Activated T-cell treated with anti-CD3 and anti-CD28 coated beads for 1 hour (primary cell): Measurements from ENCODE around the gene EXOSC7.
"Not testable (repeated sequence)": the region's sequence is repeated elsewhere in the genome, so short reads cannot be mapped to it uniquely, and the experiment has no call there.

ENCODE experiments used
- DNase-seq: peaks from one replicate; pipeline ENCODE4 v3.0.0-alpha.2; 2020; ENCODE audit warnings: low read depth

The EXOSC7 gene

DNA sequence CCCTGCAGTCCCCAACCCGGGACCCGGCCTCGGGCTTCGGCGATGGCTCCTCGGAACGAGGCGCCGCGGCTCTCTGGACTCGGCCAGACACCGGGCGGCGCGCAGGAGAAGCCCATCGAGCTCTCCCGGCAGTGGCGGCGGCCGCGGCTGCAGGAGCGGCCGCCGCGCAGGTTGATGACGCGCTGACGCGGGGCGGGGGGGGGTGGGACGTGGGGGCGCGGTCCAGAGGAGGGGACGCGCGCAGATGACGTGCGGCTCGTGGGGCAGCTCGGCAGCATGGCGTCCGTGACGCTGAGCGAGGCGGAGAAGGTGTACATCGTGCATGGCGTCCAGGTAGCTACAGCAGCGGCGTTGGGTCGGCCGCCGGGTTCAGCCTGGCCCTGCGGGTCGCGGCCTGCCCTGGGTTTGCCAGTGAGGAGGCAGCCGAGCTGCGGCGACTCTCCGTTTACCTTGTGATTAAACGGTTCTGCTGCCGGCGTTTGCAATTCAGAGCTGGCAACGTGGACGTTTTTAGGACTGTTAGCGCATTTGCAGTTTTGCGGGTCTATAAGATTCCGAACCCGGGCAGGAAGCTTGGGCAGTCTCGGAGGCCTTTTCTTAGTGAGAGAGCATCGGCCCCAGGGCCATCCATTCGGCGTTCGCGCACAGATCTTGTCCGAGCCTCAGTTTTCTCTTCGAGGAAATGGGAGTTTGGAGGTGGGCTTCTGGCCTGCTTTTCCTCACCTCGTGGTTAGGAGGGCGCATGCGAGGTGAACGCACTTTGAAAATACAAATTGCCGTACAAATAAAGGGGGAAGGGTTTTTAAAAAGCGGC is at the start of gene EXOSC7, which contains the start of gene ZDHHC3:
Gene EXOSC7 (plus strand): TSS at position 243 of the 814 bp plus-strand sequence. CDS start 34 bp downstream, at position 277.
Gene ZDHHC3 (minus strand): TSS at position 173 of the 814 bp plus-strand sequence. CDS start 16,738 bp downstream, outside the sequence.
- DNase-seq, result peak; percentile 79

DNA sequence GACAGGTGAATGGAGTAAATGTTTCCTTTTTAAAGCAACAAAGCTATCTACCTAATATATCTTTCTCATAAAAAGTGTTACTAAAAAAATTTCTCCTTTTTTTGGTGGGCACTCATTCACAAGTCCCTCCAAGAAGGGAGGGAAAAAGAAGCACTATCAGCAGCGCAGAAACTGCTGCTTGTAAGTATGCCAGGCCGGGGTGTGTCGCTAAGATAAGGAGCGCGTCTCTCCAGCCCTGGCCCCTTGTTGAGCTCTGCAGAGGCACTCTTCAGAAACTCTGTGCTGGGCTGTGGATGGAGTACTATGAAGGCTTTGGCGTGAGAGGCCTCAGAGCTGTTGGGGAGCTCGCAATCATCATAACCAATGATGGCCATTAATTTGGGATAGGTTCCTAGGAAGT is 49.1 kb upstream of the EXOSC7 start:
- no peak for DNase-seq

DNA sequence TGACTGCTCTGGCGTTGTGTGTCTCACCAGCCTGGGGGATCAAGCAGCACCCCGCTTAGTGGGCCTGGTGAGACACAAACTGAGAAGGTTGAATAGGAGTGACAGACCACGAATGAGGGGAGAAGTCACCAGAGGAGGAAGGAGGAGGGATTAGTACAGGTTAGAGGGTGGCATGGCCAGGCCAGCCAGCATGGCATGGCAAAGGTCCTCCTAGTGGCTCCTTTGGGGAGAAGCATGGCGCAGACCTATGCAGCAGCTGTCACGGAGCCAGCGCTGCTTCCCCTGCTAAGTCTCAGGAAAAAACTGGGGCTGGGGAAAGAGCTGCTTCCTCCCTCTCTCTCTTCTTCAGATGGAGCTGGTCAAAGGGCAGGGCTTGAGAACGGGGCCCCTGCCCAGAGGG is 48.7 kb upstream of the EXOSC7 start:
- DNase-seq, result no peak

DNA sequence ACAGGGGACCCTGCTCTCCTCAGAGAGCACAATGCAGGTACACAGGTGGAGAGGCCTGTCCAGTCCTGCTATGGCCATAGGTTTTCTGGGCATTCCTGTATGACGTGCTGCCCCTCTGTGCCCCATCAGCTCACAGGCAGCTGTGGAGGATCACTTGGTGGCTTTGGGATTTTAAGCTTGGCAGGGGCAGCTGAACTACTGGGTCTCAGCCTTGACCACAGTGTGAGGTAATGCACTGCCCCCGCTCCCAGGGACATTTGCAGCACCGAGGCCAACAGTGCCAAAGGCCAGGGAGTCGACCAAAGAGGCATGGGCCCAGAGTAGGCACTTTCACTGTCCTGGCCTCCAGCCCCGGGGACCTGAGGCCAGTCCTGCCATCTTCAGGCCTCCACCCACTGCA is 46.3 kb upstream of the EXOSC7 start:
- DNase-seq, result no peak

DNA sequence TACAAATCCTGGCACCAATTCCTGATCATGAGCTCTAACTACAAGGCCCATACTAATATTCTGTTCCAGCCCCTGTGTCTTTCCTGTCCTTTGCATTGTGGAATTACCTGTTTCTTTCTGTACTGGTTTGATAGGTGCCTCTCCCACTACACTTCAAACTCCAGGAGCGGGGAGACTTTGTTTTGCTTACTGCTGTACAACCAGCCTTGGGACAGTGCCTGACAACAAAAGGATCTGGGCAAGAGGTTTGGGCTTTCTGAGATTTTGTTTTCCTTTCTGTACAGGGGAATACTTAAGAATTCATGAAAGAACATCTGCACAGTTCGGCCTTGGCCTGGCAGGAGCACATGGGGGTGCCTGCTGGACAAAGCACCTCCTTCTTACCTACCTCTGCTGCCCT is 45.1 kb upstream of the EXOSC7 start:
- no peak for DNase-seq

DNA sequence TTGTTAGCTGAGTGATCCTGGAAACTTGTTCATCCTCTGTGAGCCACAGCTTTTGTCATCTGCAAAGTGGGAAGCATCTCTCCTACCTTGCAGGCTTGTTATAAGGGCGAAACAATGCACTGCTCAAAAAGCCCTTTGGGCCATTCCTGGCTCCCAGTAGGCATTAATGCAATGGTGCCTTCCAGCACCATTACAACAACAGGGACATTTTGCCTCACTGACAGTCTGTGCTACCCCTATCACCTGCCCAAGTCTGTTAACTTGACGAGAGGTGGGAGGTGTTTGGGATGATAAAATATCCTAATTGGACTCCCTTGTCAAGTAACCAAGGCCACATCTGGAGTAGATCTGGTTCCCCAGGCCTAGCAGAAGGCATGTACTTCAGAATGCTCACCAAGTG is 44.3 kb upstream of the EXOSC7 start:
- DNase-seq, result no peak

DNA sequence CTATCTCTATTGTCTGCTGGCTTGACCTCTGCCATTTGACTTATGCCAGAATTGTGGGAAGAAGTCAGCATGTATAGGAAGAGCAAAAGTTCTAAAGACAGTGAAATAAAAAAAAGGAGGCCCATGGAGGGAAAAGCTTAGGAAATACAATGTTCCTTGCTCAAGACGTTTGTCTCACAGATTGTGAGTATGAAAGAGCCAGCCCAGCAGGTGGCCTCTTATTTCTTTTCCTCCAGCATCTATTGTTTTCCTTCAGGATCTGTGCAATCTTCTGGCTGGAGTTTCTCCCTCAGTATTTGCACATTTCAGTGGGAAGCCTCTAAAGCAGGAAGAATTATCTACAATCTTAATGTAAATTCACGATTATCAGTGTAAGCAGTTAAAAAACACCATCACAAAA is 43.8 kb upstream of the EXOSC7 start:
- no peak for DNase-seq

DNA sequence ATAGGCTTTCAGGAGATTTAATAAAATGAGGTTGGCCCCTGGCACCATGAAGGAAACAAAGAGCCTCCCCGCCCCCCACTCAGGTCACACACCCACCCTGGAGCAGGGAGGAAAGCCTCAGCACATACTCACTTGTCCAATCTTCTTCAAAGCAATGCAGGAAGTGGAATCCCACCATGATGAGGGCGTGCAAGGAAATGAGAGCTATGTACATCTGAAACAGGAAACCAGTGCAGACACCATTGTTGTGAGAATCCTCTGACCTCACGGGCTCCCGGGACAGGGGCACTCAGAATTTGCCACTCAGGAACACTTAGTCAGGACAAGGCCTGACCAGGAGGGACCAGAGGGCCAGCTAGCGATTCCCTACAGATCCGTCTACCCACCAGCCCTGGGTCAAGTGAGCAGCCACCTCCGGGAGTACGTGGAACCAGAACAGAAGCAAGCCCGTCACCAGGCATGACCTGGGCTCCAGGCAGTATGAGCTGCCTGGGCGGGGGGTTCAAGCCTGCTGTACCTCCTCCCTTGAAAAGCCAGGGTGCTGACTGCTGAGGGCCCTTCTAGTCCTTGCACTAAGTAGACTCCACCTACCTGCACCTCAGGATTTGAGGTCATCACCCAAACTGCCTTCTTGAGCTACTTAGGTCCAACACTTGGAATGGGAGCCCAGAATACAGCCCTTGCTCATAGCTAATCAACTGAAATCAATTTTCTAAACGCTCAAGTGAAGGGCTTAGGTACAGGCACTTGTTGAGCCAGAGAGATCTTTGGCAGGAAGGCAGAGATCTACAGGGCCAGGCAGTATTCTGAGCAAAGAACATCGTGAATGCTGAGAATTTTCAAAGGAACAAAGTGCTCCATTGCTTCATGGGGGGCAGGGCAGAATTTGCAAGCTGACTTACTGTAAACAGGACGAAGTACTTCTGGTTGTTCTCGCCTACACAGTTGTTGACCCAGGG is 42.8 kb upstream of the EXOSC7 start:
- no peak for DNase-seq

DNA sequence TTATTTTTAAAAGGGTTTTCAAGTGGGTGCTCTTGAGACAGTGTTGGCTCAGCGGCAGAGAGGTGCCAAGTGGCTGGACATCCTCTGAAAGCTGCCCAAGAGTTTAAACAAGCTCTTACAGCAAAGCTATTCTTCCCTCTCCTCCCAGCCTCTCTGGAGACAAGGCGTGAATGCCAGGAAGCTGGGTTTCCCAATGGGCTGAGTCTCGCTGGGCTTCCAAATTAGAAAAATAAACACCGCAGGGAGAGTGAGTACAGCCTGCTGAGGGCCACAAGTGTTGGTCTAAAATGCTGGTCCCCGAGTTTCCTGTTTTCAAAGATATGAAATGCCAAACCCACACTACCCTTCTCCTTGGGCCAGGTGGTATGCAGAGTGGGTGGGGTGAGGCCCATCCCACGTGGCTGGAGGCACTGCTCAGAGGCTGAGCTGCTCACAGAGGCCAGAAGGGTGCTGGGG is 36.4 kb upstream of the EXOSC7 start:
- DNase-seq, result no peak

DNA sequence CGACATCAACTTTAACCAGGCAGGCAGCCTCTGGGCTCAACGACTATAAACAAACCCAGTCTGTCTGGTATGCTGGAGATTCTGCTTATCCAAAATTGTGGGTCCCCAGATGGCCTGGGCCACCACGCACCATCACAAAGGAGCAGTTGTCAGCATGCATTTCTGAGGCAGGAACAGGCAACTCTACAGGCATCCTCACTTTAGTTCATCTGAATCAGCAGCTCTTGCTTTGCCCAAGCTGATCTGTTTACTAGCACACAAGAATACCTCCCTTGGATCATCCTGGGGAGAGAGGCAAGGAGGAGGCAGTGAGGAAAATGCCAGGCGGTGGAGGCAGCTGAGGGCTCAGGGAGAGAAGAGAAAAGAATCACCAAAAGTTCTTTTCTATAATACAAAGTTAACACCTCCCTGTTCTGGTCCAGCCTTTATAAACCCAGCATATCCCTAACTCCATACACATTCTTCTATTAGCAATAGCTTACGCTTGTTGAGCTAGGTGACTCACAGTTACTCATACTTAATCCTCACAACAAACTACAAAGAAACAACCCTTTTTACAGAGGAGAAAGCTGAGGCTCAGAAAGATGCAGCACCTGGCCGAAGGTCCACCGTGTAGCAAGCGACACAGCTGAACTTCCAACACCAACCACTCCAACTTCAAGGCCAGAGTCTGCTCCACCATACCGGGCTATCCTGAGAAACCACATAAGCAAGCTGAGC is 33.7 kb upstream of the EXOSC7 start:
- no peak for DNase-seq

DNA sequence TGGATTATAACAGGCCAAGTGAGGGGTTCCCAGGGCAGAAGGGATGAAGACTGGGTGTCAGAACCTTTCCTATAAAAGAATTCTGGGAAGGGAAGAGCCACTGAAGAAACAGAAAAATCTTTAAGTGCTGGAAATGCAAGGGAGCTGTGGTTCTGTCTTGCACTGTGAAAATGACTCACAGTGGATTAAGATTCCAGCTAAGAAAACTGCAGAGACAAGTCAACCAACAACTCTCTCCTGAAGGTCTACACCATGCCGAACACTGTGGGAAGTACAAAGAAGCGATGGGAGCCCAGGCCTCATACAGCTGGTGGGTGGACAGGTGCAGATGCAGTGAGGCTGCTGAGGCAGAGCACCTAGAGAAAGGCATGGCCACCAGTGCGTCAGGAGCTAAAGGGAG is 27.8 kb upstream of the EXOSC7 start:
- DNase-seq, result no peak

DNA sequence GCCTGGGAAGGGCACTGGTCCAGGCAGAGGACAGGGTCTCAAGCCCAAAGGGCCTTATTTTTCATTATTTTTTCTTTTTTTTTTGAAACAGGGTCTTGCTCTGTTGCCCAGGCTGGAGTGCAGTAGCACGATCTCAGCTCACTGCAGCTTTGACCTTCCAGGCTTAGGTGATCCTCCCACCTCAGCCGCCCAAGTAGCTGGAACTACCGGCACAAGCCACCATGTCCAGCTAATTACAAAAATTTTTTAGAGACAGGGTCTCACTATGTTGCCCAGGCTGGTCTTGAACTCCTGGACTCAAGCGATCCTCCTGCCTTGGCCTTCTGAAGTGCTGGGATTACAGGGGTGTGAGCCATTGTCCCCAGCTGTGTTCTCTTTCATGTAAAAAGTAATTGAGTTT is 26.3 kb upstream of the EXOSC7 start:
- DNase-seq, result not testable (repeated sequence)

DNA sequence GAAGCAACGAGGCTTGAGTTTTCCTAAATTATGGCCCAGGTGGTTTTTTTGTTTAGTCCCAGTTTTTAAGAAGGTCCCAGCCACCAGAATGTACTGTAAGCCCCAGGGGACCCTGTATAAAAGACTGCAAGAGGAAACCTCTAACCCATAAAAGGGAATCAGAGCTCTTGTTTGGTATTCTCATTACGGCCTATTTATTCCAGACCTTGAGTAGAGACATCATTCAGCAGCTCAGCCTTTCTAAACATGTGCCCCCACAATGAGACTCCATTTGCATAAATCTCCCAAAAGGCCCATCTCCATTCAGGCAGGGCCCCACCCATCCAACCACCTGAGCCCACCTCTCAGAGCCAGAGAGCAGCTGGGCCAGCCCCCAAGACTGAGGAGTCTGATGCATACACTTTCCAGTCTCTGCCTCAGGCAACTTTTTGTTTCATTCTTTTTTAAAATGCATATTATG is 25.7 kb upstream of the EXOSC7 start:
- no peak for DNase-seq

DNA sequence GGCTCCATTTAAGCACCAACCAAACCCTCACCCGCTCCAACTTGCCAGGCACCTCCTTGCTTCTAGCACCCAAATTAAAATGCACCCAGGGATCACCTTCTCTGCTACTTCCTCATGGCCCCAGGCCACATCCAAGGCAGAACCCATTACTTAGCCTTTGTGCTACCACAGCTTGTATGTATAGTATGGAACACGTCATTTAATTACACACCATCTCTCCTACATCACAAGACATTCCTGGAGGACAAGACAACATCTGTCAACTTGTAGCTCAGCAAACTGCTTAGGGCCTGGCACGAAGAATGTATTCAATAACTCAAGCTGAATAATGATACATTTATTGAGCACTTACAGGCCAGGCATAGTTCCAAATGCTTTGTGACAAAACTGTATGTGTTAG is 23.4 kb upstream of the EXOSC7 start:
- DNase-seq, result no peak

DNA sequence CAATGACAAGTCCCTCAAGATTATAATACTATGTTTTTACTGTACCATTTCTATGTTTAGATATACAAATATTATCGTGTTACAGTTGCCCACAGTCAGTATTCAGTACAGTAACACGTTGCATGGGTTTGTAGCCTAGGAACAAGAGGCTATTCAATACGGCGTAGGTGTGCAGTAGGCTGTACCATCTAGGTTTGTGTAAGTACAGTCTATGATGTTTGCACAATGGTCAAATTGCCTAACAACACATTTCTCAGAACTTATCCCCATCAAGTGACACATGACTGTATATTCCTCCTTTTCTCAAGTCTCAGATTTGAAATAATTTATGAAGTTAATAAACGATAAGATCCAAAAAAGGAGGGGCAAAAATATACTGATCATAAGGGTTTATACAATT is 21.7 kb upstream of the EXOSC7 start:
- DNase-seq, result no peak

DNA sequence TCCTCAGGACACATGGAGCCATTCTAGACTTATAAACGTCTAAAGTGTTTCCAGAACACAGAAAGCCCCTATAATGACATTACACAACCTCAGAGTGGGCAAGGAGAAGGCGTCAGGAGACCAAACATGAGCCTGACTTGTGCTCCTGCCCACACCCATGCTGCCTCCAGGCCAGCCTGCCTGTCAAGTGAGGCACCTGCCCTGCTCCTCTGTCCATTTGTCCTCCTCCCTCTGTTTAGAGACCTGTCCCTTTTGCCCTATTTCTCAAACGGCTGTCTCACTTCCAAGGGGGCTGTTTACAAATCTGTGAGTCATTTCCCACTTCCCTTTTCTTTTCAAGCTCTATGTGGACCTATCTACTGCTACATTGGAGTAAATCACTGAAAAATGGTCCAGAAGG is 21.1 kb upstream of the EXOSC7 start:
- DNase-seq, result no peak

DNA sequence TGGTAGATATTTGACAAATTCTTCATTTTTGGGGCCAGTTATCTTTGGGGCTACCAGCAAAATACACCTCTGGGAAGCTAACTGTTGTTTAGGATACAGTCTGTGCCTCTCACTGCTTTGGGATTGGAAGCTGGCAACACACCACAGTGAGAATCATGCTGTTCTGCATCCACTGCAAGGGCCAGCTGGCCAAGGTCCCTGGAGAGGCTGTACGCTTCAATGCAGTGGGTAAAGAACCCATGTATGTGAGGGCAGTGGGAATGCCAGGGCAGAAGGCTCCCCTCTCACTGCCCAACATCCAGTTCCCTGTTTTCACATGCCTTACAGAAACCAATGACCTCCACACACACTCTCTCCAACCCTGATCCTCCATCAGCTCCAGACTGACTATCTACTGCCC is 20.1 kb upstream of the EXOSC7 start:
- no peak for DNase-seq

DNA sequence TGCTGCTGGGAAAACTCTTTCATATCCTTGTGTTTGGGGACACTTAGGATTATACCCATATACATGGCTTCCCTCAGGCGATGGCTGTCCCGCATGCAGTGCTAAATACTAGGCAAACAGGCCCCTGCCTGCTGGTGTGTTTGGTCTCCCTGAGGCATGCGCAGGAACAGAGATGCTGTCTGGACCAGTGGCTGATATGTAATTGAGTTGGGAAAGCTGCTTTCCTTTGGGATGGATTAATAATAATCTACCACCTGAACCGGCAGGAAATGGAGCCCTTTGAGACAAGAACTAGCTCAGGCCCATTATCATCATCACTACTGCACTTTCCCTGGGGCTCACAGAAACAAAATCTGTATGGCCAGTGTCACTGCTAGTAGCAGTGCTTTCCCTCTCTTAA is 18.1 kb upstream of the EXOSC7 start:
- no peak for DNase-seq

DNA sequence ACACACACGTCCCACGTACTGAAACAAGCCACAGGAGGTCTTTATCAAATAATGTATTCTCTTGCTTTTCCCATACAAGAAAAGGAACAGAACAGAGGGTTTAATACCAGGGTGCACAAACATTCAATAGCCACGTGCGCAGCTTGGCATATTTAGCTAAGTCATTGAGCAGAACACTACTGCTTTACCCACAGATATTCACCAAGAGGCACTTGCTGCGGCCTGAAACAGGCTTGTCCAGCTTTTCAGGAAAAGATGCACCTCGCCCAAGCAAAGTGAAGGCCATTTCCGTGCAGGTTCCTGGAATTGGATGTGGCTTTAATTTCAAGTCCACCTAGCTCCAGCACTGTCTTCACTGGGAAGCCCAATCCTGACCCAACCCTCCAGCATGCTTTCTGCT is 17.7 kb upstream of the EXOSC7 start:
- DNase-seq, result no peak

DNA sequence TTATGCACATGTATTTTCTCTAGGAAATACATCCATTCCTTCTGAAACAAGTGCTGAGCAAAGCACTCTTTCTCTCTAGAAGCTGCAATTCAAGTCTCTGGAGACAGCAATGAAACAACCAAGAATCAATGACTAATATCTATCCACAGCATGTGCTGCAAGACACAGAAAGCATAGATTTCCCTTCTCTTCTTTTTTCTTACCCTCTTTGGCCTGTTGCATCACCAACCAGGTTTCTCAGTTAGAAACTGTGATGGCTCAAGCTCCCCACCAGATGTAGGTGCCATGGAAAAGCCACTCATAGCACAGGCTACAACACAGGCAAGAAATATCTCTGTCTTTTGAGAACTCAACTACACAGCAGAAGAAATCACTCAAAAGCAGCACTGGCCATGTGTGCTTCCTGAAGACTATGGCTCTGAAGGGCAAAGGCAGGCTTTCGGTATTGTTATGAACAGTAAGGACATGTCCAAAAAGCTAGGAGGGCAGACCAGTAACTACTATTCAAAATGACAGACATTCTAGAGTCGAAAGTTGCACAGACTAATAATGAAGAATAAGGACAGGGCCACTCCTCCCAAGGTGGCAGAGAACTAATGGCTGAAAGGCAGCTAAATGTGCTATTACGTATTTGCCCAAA is 15.5 kb upstream of the EXOSC7 start:
- DNase-seq, result no peak

DNA sequence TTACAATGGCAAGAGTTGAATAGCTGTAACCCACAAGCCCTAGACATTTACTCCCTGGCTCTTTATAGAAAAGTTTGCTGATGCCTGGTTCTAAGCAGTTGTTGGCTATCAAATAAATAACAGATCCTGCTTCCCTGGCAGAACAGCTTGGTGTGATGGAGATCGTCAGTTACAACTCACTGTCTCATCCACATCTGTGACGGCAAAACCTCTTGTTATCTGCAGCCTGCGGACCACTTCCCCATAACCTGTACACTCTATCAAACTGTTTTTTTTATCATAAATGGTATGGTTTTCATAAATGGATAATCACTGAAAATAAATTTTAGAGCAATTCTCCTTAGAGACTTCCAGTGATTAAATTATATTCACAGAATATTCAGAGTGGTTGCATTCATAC is 14.2 kb upstream of the EXOSC7 start:
- no peak for DNase-seq
